Activated CD8-positive, alpha-beta memory T cell treated with anti-CD3 and anti-CD28 coated beads, Interleukin-2, amount 50 U/mL, for 4 hours (primary cell): ENCODE data around the gene CASKIN2.

ENCODE experiments used
- DNase-seq: peaks from one replicate; pipeline ENCODE4 v3.0.0-alpha.2; 2020

The CASKIN2 gene

DNA sequence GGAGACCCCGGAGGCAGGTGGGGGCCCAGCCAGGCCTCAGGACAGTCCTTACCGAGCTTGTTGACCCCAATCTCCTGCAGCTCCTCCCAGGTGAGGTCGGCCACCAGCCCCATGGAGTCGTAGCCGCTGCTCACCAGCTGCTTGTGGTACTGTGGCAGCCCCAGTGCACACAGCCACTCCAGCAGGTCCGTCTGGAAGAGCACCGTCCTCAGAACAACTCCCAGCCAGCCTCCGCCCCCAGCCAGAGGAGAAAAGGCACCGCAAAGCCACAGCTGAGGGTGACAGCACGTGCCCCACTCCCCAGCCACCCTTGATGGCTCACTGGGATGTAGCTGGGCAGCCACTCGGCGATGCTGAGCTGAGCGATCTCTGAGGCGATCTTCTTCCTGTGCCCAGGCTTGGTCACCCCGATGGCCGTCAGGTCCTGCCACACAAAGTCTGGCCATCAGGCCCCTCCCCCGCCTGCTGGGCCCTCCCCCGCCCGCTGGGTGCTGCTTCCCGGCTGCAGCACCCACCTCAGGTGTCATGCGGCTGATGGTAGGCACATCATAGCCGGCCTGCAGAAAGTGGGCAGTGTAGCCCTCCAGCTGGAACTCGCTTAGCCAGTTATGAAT lies 11.9 kb downstream of the CASKIN2 start:
- DNase-seq: no peak

DNA sequence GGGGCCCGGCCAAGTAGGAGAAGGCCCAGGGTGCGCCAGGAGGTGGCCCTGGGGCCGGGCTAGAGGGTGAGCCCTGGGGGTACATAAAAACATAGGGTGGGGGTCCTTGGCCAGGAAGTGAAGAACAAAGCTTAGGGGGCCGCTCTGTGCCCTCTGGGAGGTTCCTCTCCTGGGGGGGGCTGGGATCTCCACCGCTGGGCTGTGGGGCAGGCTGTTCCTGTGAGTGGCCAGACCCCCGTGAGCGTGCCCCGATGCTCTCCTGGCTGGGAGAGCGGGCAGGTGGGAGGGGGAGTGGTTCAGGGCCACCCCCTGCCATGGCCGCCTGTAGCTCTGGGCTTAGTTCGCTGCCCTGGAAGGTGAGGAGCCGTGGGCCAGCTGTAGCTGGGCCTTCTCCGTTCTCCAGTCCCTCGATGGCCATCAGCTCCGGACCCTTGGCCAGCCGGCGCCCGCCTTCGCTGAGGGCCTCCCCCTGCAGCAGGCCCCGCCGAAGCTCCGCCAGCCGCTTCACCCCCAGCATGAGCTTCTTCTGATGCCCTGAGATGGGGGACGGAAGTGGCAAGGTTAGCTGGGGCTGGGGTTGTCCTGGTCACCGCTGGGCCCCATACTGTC lies 12.5 kb downstream of the CASKIN2 start:
- DNase-seq: no peak

DNA sequence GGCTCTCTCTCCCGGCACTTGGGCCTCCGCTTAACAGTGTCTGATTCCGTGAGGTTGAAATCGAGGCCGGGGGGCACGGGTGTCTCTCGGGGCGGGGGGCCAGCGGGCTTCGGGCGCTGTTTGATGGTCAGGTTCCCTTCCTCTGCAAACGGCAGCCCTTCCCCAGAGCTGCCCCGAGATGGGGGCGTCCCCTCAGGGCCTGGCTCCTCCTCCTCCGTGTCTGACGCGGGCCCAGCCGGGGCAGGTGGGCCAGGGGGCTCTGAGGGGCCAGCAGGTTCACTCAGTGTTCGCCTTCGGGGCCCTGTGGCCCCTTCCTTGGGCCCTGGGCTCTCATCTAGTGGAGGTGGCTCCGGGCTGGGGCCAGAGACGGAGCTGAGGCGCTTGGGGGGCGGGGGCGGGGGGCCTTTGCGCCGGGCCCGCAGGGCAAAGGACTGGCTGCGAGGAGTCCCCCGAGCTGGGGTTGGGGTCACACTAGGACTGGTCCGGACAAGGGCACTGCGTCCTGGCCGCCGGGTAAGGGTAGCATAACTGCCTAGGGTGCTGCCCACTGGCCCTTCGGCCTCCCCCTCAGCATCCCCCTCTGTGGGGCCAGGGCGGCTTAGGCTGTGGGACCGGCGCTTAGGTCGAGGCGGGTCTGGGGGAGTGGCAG lies 13.1 kb downstream of the CASKIN2 start:
- no peak for DNase-seq

DNA sequence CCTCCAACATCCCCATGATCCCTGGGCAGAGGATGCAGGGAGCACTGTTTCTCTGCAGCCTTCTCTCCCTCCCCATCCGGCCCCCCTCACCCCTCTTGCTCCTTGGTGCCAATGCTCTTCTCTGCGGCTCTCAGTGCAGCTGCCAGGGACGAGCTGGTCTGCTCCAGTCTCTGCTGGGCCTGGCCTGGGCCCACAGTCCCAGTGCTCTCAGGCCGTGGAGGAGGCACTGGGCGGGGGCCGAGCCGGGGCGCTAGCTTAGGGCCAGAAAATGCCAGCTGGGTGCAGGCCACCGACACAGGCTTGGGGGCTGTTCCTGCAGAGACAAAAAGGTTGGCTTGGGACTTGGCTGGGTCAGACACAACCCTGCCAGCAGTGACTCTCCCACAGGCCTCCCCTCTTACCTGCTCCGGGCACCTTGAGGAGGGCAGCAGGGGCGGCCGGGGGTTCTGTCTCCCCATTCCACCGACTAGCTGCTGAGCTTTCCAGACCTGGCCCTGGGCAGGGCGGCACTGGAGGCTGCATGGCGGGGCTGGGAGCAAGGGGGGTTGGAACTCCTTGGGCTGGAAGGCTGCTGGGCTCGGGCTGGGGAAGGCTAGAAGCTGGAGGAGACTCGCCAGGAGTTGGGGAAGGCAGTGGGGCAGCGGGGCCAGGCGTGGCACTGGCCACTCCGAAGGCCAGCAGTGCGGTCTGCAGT lies 13.8 kb downstream of the CASKIN2 start:
- DNase-seq: no peak

DNA sequence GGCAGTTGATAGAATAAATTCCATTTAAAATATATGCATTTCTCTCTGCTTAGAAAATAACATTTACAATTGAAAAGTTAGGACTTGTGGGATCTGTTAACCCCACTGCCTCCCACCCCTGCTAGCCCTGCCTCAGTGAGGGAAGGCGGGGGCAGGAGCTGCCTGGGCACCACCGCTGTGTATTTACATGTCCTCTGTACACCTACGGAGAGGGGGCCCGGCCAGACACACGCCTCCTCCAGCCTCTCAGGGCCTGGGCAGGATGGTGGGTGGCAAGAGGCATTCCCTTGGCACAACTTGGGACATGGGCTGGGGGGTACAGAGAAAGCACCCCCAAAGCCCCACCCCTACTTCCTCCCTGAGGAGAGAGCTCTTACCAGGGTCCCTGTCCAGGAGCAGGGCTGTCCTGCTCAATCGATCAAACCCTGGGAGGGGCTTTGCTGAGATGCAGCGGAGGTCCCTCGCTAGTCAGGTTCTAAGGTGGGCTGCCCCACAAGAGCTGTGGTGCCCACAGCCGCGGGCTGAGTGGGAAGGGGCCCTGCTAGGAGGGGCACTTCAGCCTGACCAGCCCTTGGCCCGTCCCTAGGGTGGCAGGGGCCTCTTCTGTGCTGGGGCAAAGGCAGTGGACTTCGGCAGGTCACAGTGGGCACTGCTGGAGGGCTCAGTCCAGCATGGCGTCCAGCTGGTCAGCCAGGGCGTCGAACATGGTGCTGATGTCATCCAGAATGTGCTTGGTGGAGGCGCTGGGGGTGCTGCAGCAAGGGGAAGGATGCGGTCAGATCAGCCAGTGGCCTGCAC lies 14.7 kb downstream of the CASKIN2 start:
- no peak for DNase-seq

DNA sequence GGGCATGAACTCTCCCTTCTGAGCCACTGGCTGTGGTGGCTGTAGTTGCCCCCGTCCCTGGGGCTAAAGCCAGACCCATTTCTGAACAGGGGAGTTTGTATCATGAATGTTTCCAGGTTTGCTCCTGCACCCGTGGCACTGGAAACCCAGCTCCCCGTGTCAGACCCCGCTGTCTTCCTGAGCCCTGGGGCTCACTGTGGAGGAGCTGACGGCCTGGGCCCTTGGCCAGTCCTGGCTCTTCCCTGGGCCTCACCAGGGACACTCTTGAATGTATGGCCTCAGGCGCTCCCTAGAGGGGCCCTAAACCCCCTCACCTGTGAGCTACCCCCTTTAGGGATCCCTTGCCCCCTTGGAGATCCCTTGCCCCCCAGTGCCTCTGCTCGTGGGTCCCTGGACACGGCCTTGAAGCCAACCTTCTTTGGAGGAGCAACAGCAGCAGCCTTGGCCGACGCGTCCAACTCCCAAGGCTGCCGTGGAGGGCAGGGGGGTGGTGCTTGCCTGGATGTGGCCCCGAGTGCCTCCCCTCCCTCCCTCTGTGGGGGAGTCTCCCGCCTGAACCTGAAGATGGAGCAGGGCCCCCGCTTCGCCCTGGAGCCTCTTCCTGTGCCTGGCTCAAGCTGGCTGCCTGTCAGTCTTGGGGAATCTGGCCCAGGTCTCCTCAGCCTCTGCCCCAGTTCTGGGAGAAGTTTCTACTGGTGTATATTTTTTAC lies 15.9 kb downstream of the CASKIN2 start:
- DNase-seq: no peak

DNA sequence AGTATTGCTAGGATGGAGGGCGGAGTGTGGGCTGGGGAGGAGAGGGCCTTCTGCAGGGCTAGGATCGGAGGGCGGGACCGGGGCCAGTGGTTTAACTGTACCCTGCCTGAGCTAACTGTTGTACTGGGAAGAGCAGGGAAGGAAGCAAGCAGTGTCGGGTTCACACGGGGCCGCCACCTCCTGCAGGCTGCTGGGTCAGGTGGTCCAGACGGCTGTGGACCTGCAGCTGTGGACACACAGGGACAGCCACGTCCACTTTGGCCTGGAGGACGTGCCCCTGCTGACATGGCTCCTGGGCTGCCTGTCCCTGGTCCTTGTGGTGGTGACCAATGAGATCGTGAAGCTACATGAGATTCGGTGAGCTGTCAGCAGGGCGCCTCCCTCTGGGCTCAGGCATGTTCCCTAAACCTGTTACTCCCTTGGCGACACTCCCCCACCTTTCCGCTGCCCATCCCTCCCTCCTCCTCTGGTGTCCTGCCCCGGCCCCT lies 16.6 kb downstream of the CASKIN2 start:
- DNase-seq: no peak

DNA sequence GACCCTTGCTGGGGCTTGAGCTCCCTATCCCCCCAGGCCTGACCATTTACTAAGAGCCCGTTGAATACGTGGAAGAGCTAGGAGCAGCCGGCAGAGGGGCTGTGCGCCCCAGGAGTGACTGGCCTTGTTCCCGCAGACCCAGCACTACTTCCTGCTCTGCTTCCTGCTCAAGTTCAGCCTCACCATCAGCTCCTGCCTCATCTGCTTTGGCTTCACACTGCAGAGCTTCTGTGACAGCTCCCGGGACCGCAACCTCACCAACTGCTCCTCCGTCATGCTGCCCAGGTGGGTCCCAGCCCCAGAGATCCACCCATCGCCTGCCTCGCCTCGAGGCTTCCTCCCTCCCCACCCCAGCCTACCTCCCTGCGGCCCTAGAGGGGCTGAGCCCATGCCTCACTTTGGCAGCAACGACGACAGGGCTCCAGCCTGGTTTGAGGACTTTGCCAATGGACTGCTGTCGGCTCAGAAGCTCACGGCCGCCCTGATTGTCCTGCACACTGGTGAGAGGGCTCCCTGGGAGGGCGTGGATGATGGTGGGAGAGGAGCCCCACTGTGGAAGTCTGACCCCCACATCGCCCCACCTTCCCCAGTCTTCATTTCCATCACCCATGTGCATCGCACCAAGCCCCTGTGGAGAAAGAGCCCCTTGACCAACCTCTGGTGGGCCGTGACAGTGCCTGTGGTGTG lies 17.2 kb downstream of the CASKIN2 start:
- DNase-seq: no peak

DNA sequence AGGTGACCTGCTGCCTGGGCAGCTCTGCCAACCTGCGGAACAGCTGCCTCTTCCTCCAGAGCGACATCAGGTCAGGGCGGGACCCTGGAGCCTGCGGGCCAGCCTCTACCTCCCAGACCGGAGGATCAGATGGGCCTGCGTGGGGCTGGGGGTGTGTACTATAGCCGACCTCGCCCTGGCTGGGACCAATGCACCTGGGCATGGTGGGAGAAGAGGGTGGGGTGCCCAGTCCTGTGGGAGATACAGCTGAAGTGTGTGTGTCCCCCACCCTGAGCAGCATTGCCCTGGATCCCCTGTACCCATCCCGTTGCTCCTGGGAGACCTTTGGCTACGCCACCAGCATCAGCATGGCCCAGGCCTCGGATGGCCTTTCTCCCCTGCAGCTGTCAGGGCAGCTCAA lies 19.3 kb downstream of the CASKIN2 start:
- DNase-seq: no peak

DNA sequence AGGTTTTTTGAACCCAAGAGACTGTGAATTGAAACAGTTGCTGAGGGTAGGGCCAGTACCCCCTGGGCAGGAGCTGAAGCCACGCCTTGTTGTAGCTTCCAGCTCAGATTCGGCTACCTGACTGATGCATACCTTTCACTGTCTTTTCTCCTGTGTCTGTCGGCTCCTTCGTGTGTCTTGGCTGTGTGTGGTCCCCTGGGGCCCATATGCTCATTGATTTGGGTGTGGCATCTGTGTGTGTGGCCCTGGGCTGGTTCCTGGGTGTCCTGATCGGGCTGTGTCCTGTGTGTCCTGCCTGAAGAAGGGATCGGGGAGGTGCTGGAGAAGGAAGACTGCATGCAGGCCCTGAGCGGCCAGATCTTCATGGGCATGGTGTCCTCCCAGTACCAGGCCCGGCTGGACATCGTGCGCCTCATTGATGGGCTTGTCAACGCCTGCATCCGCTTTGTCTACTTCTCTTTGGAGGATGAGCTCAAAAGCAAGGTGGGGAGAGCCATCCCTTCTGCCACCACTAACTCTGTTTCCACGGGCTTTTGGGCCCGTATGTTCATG lies 20.9 kb downstream of the CASKIN2 start:
- DNase-seq: no peak

DNA sequence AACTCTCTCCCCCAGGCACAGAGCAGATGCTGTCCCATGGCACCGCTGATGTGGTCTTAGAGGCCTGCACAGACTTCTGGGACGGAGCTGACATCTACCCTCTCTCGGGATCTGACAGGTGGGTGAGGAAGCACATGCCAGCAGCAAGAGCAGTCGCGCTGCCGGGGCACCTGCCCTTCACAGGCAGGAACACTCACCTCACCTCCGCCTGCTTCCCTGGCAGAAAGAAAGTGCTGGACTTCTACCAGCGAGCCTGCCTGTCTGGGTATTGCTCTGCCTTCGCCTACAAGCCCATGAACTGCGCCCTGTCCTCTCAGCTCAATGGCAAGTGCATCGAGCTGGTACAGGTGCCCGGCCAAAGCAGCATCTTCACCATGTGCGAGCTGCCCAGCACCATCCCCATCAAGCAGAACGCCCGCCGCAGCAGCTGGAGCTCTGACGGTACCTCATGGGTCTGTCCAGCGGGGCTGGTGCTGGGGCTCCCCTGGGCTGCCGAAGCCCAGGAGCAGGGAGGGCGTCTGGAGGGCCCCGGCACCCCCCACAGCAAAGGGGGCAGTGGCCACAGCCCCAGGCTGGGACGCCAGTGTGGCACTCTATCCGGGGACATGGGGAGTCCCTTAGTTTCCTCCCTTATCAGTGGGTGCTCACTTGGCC lies 21.7 kb downstream of the CASKIN2 start:
- no peak for DNase-seq

DNA sequence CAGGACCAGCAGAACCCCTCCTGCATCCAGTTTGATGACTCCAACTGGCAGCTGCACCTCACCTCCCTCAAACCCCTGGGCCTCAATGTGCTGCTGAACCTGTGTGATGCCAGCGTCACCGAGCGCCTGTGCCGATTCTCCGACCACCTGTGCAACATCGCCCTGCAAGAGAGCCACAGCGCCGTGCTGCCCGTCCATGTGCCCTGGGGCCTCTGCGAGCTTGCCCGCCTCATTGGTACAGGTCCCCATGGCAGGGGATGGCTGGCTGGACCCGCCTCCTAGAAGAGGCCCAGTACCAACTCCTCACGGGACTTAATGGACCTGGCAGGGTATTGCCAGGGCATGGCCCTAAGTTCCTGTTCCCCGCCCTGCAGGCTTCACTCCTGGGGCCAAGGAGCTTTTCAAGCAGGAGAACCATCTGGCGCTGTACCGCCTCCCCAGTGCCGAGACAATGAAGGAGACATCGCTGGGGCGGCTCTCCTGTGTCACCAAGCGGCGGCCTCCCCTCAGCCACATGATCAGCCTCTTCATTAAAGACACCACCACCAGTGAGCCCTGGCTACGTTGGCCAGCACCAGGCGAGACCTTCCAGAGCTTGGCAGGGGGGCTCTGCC lies 22.7 kb downstream of the CASKIN2 start:
- no peak for DNase-seq

DNA sequence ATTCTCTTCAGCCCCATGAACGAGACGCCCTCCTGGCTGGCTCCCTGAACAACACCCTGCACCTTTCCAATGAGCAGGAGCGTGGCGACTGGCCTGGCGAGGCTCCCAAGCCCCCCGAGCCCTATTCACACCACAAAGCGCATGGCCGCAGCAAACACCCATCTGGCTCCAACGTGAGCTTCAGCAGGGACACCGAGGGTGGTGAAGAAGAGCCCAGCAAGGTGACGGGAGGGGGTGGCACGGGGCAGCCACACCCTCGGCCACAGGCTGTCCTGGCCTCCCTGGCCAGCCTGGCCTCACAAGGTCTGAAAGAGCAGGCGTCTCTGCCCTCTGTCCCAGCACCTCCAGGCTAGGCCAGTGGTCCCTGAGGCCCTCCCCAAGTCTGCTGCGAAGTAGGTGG lies 23.7 kb downstream of the CASKIN2 start:
- no peak for DNase-seq

DNA sequence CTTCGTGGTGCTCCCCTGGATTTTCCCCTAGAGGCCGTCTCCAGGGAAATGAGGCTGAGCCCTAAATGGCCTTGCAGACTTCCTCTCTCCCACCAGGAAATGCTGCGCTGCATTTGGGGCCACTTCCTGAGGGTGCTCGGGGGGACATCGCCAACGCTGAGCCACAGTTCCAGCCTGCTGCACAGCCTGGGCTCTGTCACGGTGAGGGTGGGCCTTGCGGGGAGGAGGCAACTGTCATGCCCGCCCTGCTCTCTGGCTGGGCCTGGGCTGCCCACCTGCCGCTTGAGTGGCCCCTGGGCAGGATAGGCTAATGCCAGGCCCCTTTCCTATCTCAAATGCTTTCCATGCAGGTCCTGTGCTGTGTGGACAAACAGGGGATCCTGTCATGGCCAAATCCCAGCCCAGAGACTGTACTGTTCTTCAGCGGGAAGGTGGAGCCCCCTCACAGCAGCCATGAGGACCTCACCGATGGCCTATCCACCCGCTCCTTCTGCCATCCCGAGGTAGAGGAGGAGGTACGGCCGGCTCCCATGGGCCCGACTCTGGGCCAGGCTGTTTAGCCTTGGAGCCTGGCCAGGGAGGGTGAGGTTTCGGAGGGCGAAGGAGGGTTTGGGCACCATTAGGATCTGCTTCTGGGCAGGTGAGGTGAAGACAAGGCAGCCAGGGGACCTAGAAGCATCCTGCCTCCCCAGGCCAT lies 24.2 kb downstream of the CASKIN2 start:
- DNase-seq: no peak

DNA sequence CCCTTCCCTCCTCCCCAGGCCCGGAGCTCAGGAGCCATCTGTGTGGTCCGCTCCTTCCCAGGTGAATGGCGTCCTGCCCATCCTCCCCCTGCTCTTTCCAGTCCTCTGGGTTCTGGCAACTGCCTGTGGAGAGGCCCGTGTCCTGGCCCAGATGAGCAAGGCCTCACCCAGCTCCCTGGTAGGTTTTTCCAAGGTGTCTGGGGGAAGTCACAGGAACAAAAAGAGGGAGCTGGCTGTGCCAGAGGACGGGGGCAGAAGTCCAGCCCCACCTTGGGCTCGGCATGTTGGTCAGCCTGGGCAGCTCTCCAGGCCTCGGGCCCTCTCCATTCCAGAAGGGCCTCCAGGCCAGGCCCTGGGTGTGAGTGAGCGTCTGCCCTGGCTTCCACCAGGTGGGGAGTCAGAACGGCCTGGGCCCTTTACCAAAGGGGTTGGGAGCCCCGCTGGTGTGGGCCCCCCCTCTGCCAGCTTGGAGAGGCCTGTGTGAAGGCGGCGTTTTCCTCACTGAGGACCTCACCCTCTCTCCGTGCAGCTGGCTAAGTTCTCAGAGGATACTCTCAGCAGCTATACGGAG lies 25.1 kb downstream of the CASKIN2 start:
- no peak for DNase-seq

DNA sequence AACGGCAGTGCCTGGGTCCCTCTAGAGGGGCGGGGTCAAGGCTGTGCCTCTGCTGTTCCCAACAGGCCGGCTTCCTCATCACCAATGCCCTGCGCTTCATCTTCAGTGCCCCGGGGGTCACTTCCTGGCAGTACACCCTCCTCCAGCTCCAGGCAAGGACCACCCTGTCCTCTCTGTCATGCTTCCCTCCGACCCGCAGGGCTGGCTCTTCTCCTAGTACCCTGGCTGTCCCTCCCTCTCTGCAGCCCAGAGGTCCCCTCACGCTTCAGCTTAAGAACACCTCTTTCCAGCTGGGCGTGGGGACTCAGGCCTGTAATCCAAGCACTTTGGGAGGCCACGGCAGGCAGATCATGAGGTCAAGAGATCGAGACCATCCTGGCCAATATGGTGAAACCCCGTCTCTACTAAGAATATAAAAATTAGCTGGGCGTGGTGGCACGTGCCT lies 25.8 kb downstream of the CASKIN2 start:
- DNase-seq: no peak

DNA sequence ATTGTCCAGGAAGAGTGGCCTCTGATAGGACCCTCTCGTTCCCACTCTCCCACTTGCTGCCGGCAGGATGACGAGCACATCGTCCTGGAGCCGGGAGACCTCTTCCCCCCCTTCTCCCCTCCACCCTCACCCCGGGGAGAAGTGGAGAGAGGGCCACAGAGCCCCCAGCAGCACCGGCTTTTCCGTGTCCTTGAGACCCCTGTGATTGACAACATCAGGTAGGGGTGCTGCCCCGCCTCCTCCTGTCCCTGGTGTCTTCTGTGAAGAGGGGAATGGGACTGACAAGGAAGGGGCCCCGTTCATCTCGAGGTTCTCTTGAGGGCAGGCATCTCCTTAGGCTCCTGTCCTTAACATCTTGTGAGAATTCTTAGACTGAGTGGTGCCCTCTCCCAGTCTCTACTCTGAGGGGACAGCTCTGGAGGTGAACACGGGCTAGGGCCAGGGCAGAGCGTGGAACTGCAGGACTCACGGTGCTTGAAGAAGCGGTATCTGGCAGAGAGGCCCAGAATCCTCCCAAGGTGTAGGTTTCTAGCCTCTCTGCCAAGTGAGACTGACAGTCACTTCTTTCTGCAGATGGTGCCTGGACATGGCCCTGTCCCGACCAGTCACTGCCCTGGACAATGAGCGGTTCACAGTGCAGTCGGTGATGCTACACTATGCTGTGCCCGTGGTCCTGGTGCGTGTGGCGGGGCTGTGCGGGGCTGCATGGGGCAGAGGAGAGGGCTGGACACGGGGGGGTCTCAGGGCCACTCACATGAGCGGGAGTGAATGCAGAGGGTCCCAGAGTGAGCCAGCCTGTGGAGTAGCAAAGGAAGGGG lies 26.4 kb downstream of the CASKIN2 start:
- no peak for DNase-seq

DNA sequence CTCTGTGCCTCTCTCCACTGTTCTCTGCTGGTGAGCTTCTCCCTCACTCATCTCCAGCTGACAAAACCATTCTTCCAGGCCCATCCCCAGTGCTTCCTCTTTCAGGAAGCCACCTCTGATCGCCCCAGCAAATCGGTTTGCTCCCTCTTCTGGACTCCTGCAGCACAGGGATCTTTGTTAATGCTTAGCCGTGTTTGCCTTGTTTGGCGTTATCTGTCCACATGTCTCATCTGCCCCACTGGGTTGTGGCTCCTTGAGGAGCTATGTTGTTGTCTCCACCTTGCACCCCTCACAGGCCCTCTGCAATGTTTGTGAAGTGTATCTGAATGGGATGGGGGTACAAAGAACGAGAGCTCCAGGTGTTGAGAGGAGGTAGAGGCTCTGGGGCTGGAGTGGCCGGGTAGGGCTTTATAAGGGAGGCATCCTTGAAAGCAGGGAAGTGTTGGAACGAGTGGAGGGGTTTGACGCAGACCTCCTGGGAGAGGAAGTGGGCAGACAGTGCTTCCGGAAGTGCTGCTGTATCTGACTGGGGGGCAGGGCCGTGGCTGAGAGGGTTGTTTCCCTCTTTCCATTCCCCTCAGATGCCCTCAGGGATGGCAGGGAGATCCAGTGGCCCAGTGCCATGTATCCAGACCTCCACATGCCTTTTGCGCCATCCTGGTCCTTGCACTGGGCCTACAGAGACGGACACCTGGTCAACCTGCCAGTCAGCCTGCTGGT lies 27.8 kb downstream of the CASKIN2 start:
- peak; percentile 38 for DNase-seq
